HS-27A (cell line): ENCODE results near the gene WWC1.
"Not testable (repeated sequence)": the region's sequence is repeated elsewhere in the genome, so short reads cannot be mapped to it uniquely, and the experiment has no call there.

Experiments
- DNase-seq: peaks from one replicate; pipeline ENCODE4 v3.0.0-alpha.2; 2012; ENCODE audit warnings: low read depth, missing footprints

The WWC1 gene

GRCh38 chr5:168308976-168309598 is 17.6 kb downstream of the WWC1 start:
- DNase-seq: no peak

GRCh38 chr5:168310541-168310940 is 19.1 kb downstream of the WWC1 start:
- not testable (repeated sequence) for DNase-seq

GRCh38 chr5:168311061-168311566 is 19.7 kb downstream of the WWC1 start:
- no peak for DNase-seq

GRCh38 chr5:168312606-168313295 is 21.3 kb downstream of the WWC1 start:
- no peak for DNase-seq

GRCh38 chr5:168313596-168314204 is 22.3 kb downstream of the WWC1 start:
- DNase-seq: no peak

GRCh38 chr5:168314735-168315411 is 23.4 kb downstream of the WWC1 start:
- peak; percentile 86 for DNase-seq

GRCh38 chr5:168315416-168316138 is 24.1 kb downstream of the WWC1 start:
- no peak for DNase-seq

GRCh38 chr5:168316139-168316578 is 24.7 kb downstream of the WWC1 start:
- no peak for DNase-seq

- no peak for DNase-seq
These were observed 25.7 kb downstream of the WWC1 start for GRCh38 chr5:168317096-168317520.

GRCh38 chr5:168317521-168318147 is 26.2 kb downstream of the WWC1 start:
- peak; percentile 92 for DNase-seq

- DNase-seq: no peak
These were observed 26.8 kb downstream of the WWC1 start for GRCh38 chr5:168318240-168318639.

- no peak for DNase-seq
These were observed 28.3 kb downstream of the WWC1 start for GRCh38 chr5:168319774-168320173.

GRCh38 chr5:168320805-168321204 is 29.4 kb downstream of the WWC1 start:
- no peak for DNase-seq

GRCh38 chr5:168324859-168325630 is 33.6 kb downstream of the WWC1 start:
- DNase-seq: no peak

GRCh38 chr5:168327019-168327421 is 35.6 kb downstream of the WWC1 start:
- no peak for DNase-seq

GRCh38 chr5:168327451-168327850 is 36.0 kb downstream of the WWC1 start:
- no peak for DNase-seq

- no peak for DNase-seq
These were observed 36.5 kb downstream of the WWC1 start for GRCh38 chr5:168327994-168328393.

GRCh38 chr5:168328814-168329213 is 37.4 kb downstream of the WWC1 start:
- no peak for DNase-seq

- DNase-seq: no peak
These were observed 37.9 kb downstream of the WWC1 start for GRCh38 chr5:168329302-168329701.

GRCh38 chr5:168332042-168332441 is 40.6 kb downstream of the WWC1 start:
- DNase-seq: no peak

GRCh38 chr5:168334280-168334679 is 42.8 kb downstream of the WWC1 start:
- no peak for DNase-seq
